ENCODE data around the gene CATSPERZ.
A peak's percentile ranks its signal among the peaks of the same experiment; 100 is the strongest.

CATSPERZ gene

GRCh38 chr11:64342869-64343745 lies 42.9 kb downstream of the CATSPERZ start:
- DNase-seq: no peak

- DNase-seq: no peak
Observed at GRCh38 chr11:64343767-64344559, 43.8 kb downstream of the CATSPERZ start.

- no peak for DNase-seq
Observed at GRCh38 chr11:64344787-64345186, 44.6 kb downstream of the CATSPERZ start.

- no peak for DNase-seq
Observed at GRCh38 chr11:64347193-64347867, 47.2 kb downstream of the CATSPERZ start.

- DNase-seq: no peak
Observed at GRCh38 chr11:64348383-64349024, 48.3 kb downstream of the CATSPERZ start.

GRCh38 chr11:64349025-64349387 lies 48.8 kb downstream of the CATSPERZ start:
- DNase-seq: no peak

- no peak for DNase-seq
Observed at GRCh38 chr11:64349404-64349803, 49.2 kb downstream of the CATSPERZ start.

GRCh38 chr11:64351136-64351631 lies 51.0 kb downstream of the CATSPERZ start:
- DNase-seq: no peak

GRCh38 chr11:64352099-64352994 lies 52.2 kb downstream of the CATSPERZ start:
- DNase-seq: no peak

GRCh38 chr11:64352995-64353714 lies 53.0 kb downstream of the CATSPERZ start:
- peak; percentile 65 for DNase-seq

- DNase-seq: no peak
Observed at GRCh38 chr11:64353715-64354506, 53.8 kb downstream of the CATSPERZ start.
